Breast epithelium (tissue), 4 donors: Measurements from ENCODE around the gene SS18. TPM values are rescaled to one million over a fixed set of nuclear protein-coding genes. Genes with fewer than 3 reads are reported as not detected.

Experiments used
- DNase-seq, 2 donors: peaks; one replicate each; pipeline ENCODE4 v3.0.0-alpha.2; 2019; ENCODE audit warnings: low spot score in 2 of 2
- H3K27ac ChIP-seq, 2 donors: fragments of 200-600 bp; sonication (generic) in 1 of 2; one replicate each; pipeline ENCODE4 v1.5.1; 2016 to 2019; ENCODE audit warnings: mild to moderate bottlenecking in 1 of 2
- H3K27me3 ChIP-seq, 2 donors: fragments of 200-600 bp; sonication (generic) in 1 of 2; one replicate each; pipeline versions ENCODE4 v1.5.1 to v1.6.0; 2017 to 2019; ENCODE audit warnings: control low read depth in 1 of 2, mild to moderate bottlenecking in 1 of 2
- H3K36me3 ChIP-seq: fragments of 200-600 bp; one replicate; pipeline ENCODE4 v1.5.1; 2019
- H3K4me1 ChIP-seq, 2 donors: fragments of 200-600 bp; sonication (generic); one replicate each; pipeline ENCODE4 v1.5.1; 2016 to 2019; ENCODE audit warnings: control low read depth in 1 of 2
- H3K4me3 ChIP-seq, 3 donors: fragments of 200-600 bp; sonication (generic); 1 replicate in 2 of 3; 2 replicates in 1 of 3; pipeline ENCODE4 v1.5.1; 2016 to 2019; ENCODE audit warnings: mild to moderate bottlenecking in 3 of 3, moderate library complexity in 2 of 3
- H3K9me3 ChIP-seq, 2 donors: fragments of 200-600 bp; sonication (generic) in 1 of 2; one replicate each; pipeline ENCODE4 v1.5.1; 2016 to 2019; ENCODE audit warnings: control low read depth in 1 of 2
- CTCF ChIP-seq, 3 donors: fragments of 450-650 bp; IDR thresholded peaks; one replicate each; pipeline ENCODE4 v1.5.1; 2016 to 2017; ENCODE audit warnings: antibody characterized with exemption in 3 of 3, mild to moderate bottlenecking in 3 of 3, moderate library complexity in 3 of 3
- POLR2A ChIP-seq: fragments of 450-650 bp; IDR thresholded peaks from one replicate; pipeline ENCODE4 v1.6.1; 2016; ENCODE audit warnings: antibody characterized with exemption, mild to moderate bottlenecking, moderate library complexity
- POLR2AphosphoS5 ChIP-seq, 3 donors: sonication (generic); formaldehyde crosslinking; IDR thresholded peaks; one replicate each; pipeline ENCODE4 v1.6.1; 2017; ENCODE audit warnings: antibody characterized with exemption in 3 of 3
- intact Hi-C: fragments of 100-400 bp; cut with DNase I; formaldehyde crosslinking; loops from one replicate; pipeline ENCODE4 v1.15.1; 2023; ENCODE audit warnings: low total_unique reads
- total RNA-seq, 3 donors: library from RNA; depleted of rRNA; stranded (reverse); fragments of >200 nt; gene quantifications; one replicate each; pipeline ENCODE4 v1.1.0, GENCODE V29; 2016

Gene SS18
- total RNA-seq, 3 donors from 2014 or later, result 99.1 to 205 (median 148) TPM

GRCh38 chr18:26021061-26021754 is 69.2 kb downstream of the SS18 start:
- no peak overlapping the region for H3K27ac ChIP-seq
- peaks cover 3% of the 10 kb centered on the region for H3K36me3 ChIP-seq

GRCh38 chr18:26017929-26018328 is 72.5 kb downstream of the SS18 start:
- DNase-seq, result no peak
- TF ChIP-seq POLR2A (no peak), CTCF (IDR thresholded peaks at IDR 0.05) (no peak), POLR2AphosphoS5 (IDR thresholded peaks at IDR 0.05) (no peak)
- Histone ChIP-seq H3K27me3 (no peaks in the 10 kb centered on the region), H3K9me3 (no peaks in the 10 kb centered on the region), H3K4me1 (no peaks in the 10 kb centered on the region), H3K4me3 (no peak overlapping the region), H3K36me3 (peaks cover 3% of the 10 kb centered on the region), H3K27ac (no peak overlapping the region)
- intact Hi-C loops, result no loop called here

More at GRCh38 chr18:26021061-26021754, 69.2 kb downstream of the SS18 start:
- no peak for DNase-seq
- intact Hi-C loops, result no loop called here
- H3K27me3 ChIP-seq, result no peaks in the 10 kb centered on the region
- no peaks in the 10 kb centered on the region for H3K4me1 ChIP-seq
- TF ChIP-seq POLR2A (no peak), POLR2AphosphoS5 (IDR thresholded peaks at IDR 0.05) (no peak), CTCF (IDR thresholded peaks at IDR 0.05) (no peak)
- H3K9me3 ChIP-seq, result no peaks in the 10 kb centered on the region
- no peak overlapping the region for H3K4me3 ChIP-seq

GRCh38 chr18:26014462-26014861 is 76.0 kb downstream of the SS18 start:
- intact Hi-C loops, result no loop called here
- TF ChIP-seq POLR2AphosphoS5 (IDR thresholded peaks at IDR 0.05) (no peak), CTCF (IDR thresholded peaks at IDR 0.05) (no peak), POLR2A (no peak)
- H3K36me3 ChIP-seq, result peaks cover 3% of the 10 kb centered on the region

GRCh38 chr18:26008619-26009018 is 81.8 kb downstream of the SS18 start:
- no peaks in the 10 kb centered on the region for H3K4me1 ChIP-seq
- H3K27ac ChIP-seq, result no peak overlapping the region
- no peak overlapping the region for H3K4me3 ChIP-seq
- intact Hi-C loops, result no loop called here
- DNase-seq, result no peak
- TF ChIP-seq POLR2AphosphoS5 (IDR thresholded peaks at IDR 0.05) (no peak), CTCF (IDR thresholded peaks at IDR 0.05) (no peak), POLR2A (no peak)
- H3K9me3 ChIP-seq, result no peaks in the 10 kb centered on the region
- H3K36me3 ChIP-seq, result no peaks in the 10 kb centered on the region
- H3K27me3 ChIP-seq, result no peaks in the 10 kb centered on the region

More at GRCh38 chr18:26014462-26014861, 76.0 kb downstream of the SS18 start:
- Histone ChIP-seq H3K4me1 (no peaks in the 10 kb centered on the region), H3K9me3 (no peaks in the 10 kb centered on the region), H3K27me3 (no peaks in the 10 kb centered on the region), H3K4me3 (no peak overlapping the region), H3K27ac (no peak overlapping the region)
- no peak for DNase-seq

GRCh38 chr18:26008096-26008495 is 82.3 kb downstream of the SS18 start:
- Histone ChIP-seq H3K27me3 (no peaks in the 10 kb centered on the region), H3K27ac (no peak overlapping the region), H3K9me3 (no peaks in the 10 kb centered on the region), H3K4me1 (no peaks in the 10 kb centered on the region), H3K36me3 (no peaks in the 10 kb centered on the region), H3K4me3 (no peak overlapping the region)
- intact Hi-C loops, result no loop called here
- TF ChIP-seq CTCF (IDR thresholded peaks at IDR 0.05) (no peak), POLR2AphosphoS5 (IDR thresholded peaks at IDR 0.05) (no peak), POLR2A (no peak)
- no peak for DNase-seq
